Kasumi-1 (cell line): ENCODE results near the gene IMMP2L.
"Not testable (repeated sequence)": the region's sequence is repeated elsewhere in the genome, so short reads cannot be mapped to it uniquely, and the experiment has no call there.

Source experiments
- DNase-seq, 2 experiments: peaks; one replicate each; lab custom pipeline; 2025; lab: John Stamatoyannopoulos, UW

Gene IMMP2L

GRCh38 chr7:111264111-111264868, 298.0 kb downstream of the IMMP2L start:
- no peak for DNase-seq

- DNase-seq: no peak
These were observed 299.8 kb downstream of the IMMP2L start for GRCh38 chr7:111262293-111263116.

GRCh38 chr7:111261496-111261895, 300.8 kb downstream of the IMMP2L start:
- no peak for DNase-seq

GRCh38 chr7:111259991-111260390, 302.3 kb downstream of the IMMP2L start:
- DNase-seq: no peak

GRCh38 chr7:111256391-111256790, 305.9 kb downstream of the IMMP2L start:
- DNase-seq: no peak

GRCh38 chr7:111255576-111255975, 306.7 kb downstream of the IMMP2L start:
- no peak for DNase-seq

GRCh38 chr7:111251365-111251764, 310.9 kb downstream of the IMMP2L start:
- DNase-seq: not testable (repeated sequence)

GRCh38 chr7:111249807-111250206, 312.5 kb downstream of the IMMP2L start:
- DNase-seq: not testable (repeated sequence)

GRCh38 chr7:111242141-111242755, 320.0 kb downstream of the IMMP2L start:
- DNase-seq: no peak

- DNase-seq: no peak
These were observed 321.9 kb downstream of the IMMP2L start for GRCh38 chr7:111240371-111240770.

- DNase-seq: no peak
These were observed 322.9 kb downstream of the IMMP2L start for GRCh38 chr7:111239437-111239836.

GRCh38 chr7:111238886-111239285, 323.4 kb downstream of the IMMP2L start:
- DNase-seq: no peak

GRCh38 chr7:111235709-111236108, 326.6 kb downstream of the IMMP2L start:
- no peak for DNase-seq

- DNase-seq: peak; percentile 46 to 62
These were observed 329.8 kb downstream of the IMMP2L start for GRCh38 chr7:111232249-111233084.

GRCh38 chr7:111229916-111230315, 332.4 kb downstream of the IMMP2L start:
- peak in 1 of 2 experiments; percentile 10 for DNase-seq

- no peak for DNase-seq
These were observed 333.0 kb downstream of the IMMP2L start for GRCh38 chr7:111229181-111229740.

- no peak for DNase-seq
These were observed 333.9 kb downstream of the IMMP2L start for GRCh38 chr7:111228437-111228836.

- peak; percentile 5 to 10 for DNase-seq
These were observed 335.5 kb downstream of the IMMP2L start for GRCh38 chr7:111226800-111227199.

GRCh38 chr7:111224354-111225231, 337.7 kb downstream of the IMMP2L start:
- DNase-seq: no peak

GRCh38 chr7:111223802-111224253, 338.5 kb downstream of the IMMP2L start:
- DNase-seq: peak in 1 of 2 experiments; percentile 6
